Measurements from ENCODE around the gene GALNT14.

The GALNT14 gene

GRCh38 chr2:31122133-31122532 lies 16.1 kb downstream of the GALNT14 start:
- Histone ChIP-seq H3K9ac (ENCODE audit: low read depth, low read length) (no peak overlapping the region), H3K4me1 (ENCODE audit: insufficient read depth, low read length) (peaks cover 10% of the 10 kb centered on the region; the same call in 1 of the 2 replicates), H3K9me3 (ENCODE audit: control insufficient read depth, insufficient read depth, low read length) (peaks cover 2% of the 10 kb centered on the region), H3K36me3 (ENCODE audit: insufficient read depth, low read length) (no peaks in the 10 kb centered on the region)

GRCh38 chr2:31113765-31114164 lies 24.5 kb downstream of the GALNT14 start:
- no peaks in the 10 kb centered on the region for H3K9me3 ChIP-seq (ENCODE audit: control insufficient read depth, insufficient read depth, low read length)
- H3K36me3 ChIP-seq (ENCODE audit: insufficient read depth, low read length) = no peaks in the 10 kb centered on the region
- no peak overlapping the region for H3K9ac ChIP-seq (ENCODE audit: low read depth, low read length)
- H3K4me1 ChIP-seq (ENCODE audit: insufficient read depth, low read length) = no peaks in the 10 kb centered on the region

- no peaks in the 10 kb centered on the region for H3K9me3 ChIP-seq (ENCODE audit: control insufficient read depth, insufficient read depth, low read length)
- H3K36me3 ChIP-seq (ENCODE audit: insufficient read depth, low read length) = no peaks in the 10 kb centered on the region
- no peaks in the 10 kb centered on the region for H3K4me1 ChIP-seq (ENCODE audit: insufficient read depth, low read length)
- no peak overlapping the region for H3K9ac ChIP-seq (ENCODE audit: low read depth, low read length)
Observed at GRCh38 chr2:31112544-31112943, 25.7 kb downstream of the GALNT14 start.

GRCh38 chr2:31110998-31111397 lies 27.2 kb downstream of the GALNT14 start:
- no peaks in the 10 kb centered on the region for H3K4me1 ChIP-seq (ENCODE audit: insufficient read depth, low read length)
- no peaks in the 10 kb centered on the region for H3K9me3 ChIP-seq (ENCODE audit: control insufficient read depth, insufficient read depth, low read length)
- H3K36me3 ChIP-seq (ENCODE audit: insufficient read depth, low read length) = no peaks in the 10 kb centered on the region
- no peak overlapping the region for H3K9ac ChIP-seq (ENCODE audit: low read depth, low read length)

- Histone ChIP-seq H3K36me3 (ENCODE audit: insufficient read depth, low read length) (no peaks in the 10 kb centered on the region), H3K4me1 (ENCODE audit: insufficient read depth, low read length) (no peaks in the 10 kb centered on the region), H3K9me3 (ENCODE audit: control insufficient read depth, insufficient read depth, low read length) (no peaks in the 10 kb centered on the region), H3K9ac (ENCODE audit: low read depth, low read length) (no peak overlapping the region)
Observed at GRCh38 chr2:31110431-31110830, 27.8 kb downstream of the GALNT14 start.

GRCh38 chr2:31109633-31110192 lies 28.5 kb downstream of the GALNT14 start:
- H3K9ac ChIP-seq (ENCODE audit: low read depth, low read length) = no peak overlapping the region
- H3K4me1 ChIP-seq (ENCODE audit: insufficient read depth, low read length) = no peaks in the 10 kb centered on the region
- H3K9me3 ChIP-seq (ENCODE audit: control insufficient read depth, insufficient read depth, low read length) = no peaks in the 10 kb centered on the region
- H3K36me3 ChIP-seq (ENCODE audit: insufficient read depth, low read length) = no peaks in the 10 kb centered on the region

- no peaks in the 10 kb centered on the region for H3K9me3 ChIP-seq (ENCODE audit: control insufficient read depth, insufficient read depth, low read length)
Observed at GRCh38 chr2:31108561-31109286, 29.5 kb downstream of the GALNT14 start.

GRCh38 chr2:31107591-31108300 lies 30.5 kb downstream of the GALNT14 start:
- Histone ChIP-seq H3K4me1 (ENCODE audit: insufficient read depth, low read length) (no peaks in the 10 kb centered on the region), H3K9me3 (ENCODE audit: control insufficient read depth, insufficient read depth, low read length) (no peaks in the 10 kb centered on the region), H3K36me3 (ENCODE audit: insufficient read depth, low read length) (no peaks in the 10 kb centered on the region), H3K9ac (ENCODE audit: low read depth, low read length) (no peak overlapping the region)

More at GRCh38 chr2:31108561-31109286, 29.5 kb downstream of the GALNT14 start:
- Histone ChIP-seq H3K36me3 (ENCODE audit: insufficient read depth, low read length) (no peaks in the 10 kb centered on the region), H3K4me1 (ENCODE audit: insufficient read depth, low read length) (no peaks in the 10 kb centered on the region), H3K9ac (ENCODE audit: low read depth, low read length) (no peak overlapping the region)

- peaks cover 3% of the 10 kb centered on the region; the same call in 1 of the 2 replicates for H3K4me1 ChIP-seq (ENCODE audit: insufficient read depth, low read length)
Observed at GRCh38 chr2:31101701-31102100, 36.5 kb downstream of the GALNT14 start.

GRCh38 chr2:31097962-31098613 lies 40.2 kb downstream of the GALNT14 start:
- H3K4me1 ChIP-seq (ENCODE audit: insufficient read depth, low read length) = peaks cover 3% of the 10 kb centered on the region; the same call in 1 of the 2 replicates
- no peak overlapping the region for H3K9ac ChIP-seq (ENCODE audit: low read depth, low read length)
- H3K9me3 ChIP-seq (ENCODE audit: control insufficient read depth, insufficient read depth, low read length) = no peaks in the 10 kb centered on the region
- H3K36me3 ChIP-seq (ENCODE audit: insufficient read depth, low read length) = no peaks in the 10 kb centered on the region; the same call in 1 of the 2 replicates

More at GRCh38 chr2:31101701-31102100, 36.5 kb downstream of the GALNT14 start:
- Histone ChIP-seq H3K9ac (ENCODE audit: low read depth, low read length) (no peak overlapping the region), H3K9me3 (ENCODE audit: control insufficient read depth, insufficient read depth, low read length) (no peaks in the 10 kb centered on the region), H3K36me3 (ENCODE audit: insufficient read depth, low read length) (no peaks in the 10 kb centered on the region)

- H3K36me3 ChIP-seq (ENCODE audit: insufficient read depth, low read length) = no peaks in the 10 kb centered on the region; the same call in 1 of the 2 replicates
- no peaks in the 10 kb centered on the region for H3K4me1 ChIP-seq (ENCODE audit: insufficient read depth, low read length)
- H3K9ac ChIP-seq (ENCODE audit: low read depth, low read length) = no peak overlapping the region
Observed at GRCh38 chr2:31090188-31090587, 48.1 kb downstream of the GALNT14 start.

GRCh38 chr2:31089645-31090044 lies 48.6 kb downstream of the GALNT14 start:
- no peaks in the 10 kb centered on the region for H3K4me1 ChIP-seq (ENCODE audit: insufficient read depth, low read length)
- H3K36me3 ChIP-seq (ENCODE audit: insufficient read depth, low read length) = no peaks in the 10 kb centered on the region; the same call in 1 of the 2 replicates

More at GRCh38 chr2:31090188-31090587, 48.1 kb downstream of the GALNT14 start:
- H3K9me3 ChIP-seq (ENCODE audit: control insufficient read depth, insufficient read depth, low read length) = no peaks in the 10 kb centered on the region

GRCh38 chr2:31088504-31089195 lies 49.6 kb downstream of the GALNT14 start:
- no peak overlapping the region for H3K9ac ChIP-seq (ENCODE audit: low read depth, low read length)
- no peaks in the 10 kb centered on the region for H3K4me1 ChIP-seq (ENCODE audit: insufficient read depth, low read length)
- H3K36me3 ChIP-seq (ENCODE audit: insufficient read depth, low read length) = no peaks in the 10 kb centered on the region; the same call in 1 of the 2 replicates
- no peaks in the 10 kb centered on the region for H3K9me3 ChIP-seq (ENCODE audit: control insufficient read depth, insufficient read depth, low read length)

More at GRCh38 chr2:31089645-31090044, 48.6 kb downstream of the GALNT14 start:
- Histone ChIP-seq H3K9me3 (ENCODE audit: control insufficient read depth, insufficient read depth, low read length) (no peaks in the 10 kb centered on the region), H3K9ac (ENCODE audit: low read depth, low read length) (no peak overlapping the region)

- no peaks in the 10 kb centered on the region for H3K9me3 ChIP-seq (ENCODE audit: control insufficient read depth, insufficient read depth, low read length)
- no peak overlapping the region for H3K9ac ChIP-seq (ENCODE audit: low read depth, low read length)
- H3K4me1 ChIP-seq (ENCODE audit: insufficient read depth, low read length) = no peaks in the 10 kb centered on the region
- no peaks in the 10 kb centered on the region for H3K36me3 ChIP-seq (ENCODE audit: insufficient read depth, low read length)
Observed at GRCh38 chr2:31087491-31087890, 50.7 kb downstream of the GALNT14 start.
